ENCODE data around the gene GLG1. TPM values are rescaled to one million over a fixed set of nuclear protein-coding genes. Genes with fewer than 3 reads are reported as not detected.
A peak's percentile ranks its signal among the peaks of the same experiment; 100 is the strongest.

GLG1 gene
- total RNA-seq, 1 donor from 2014 or later: 193 TPM

DNA sequence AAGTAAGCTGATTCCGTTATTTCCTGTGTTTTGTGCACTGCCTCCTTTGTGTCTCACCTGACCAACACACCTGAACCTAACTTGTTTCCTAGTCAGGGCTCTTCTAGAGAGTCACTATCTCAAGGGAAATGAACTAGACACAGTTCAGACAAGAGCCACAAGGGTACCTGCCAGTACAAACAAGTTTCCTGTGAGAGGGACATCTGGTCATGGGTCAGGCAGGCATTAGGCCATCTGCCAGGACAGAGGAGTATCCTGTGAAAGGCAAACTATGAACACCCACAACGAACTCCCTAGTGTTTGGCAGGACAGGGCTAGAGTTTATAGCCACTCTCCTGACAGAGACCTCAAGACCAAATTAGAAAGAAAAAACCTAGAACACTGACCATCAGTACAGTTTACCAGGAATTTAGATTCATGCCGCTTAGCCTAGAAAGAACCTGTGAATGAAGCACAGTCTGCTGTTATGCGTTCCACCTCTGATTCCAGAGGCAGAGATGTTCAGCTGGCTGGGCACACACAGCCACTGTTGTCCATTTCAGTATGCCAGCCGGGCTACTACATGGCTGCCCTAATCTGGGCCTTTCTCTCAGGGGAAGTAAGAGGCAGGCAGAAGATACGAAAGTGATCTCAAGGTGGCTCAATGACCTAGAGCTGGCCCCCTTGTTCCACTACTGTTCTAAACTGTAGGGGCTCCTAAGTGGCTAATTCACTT, 20.7 kb upstream of the GLG1 start:
- Mint-ChIP-seq H3K9me3 (no peaks in the 10 kb centered on the region), H3K4me3 (no peak overlapping the region), H3K27ac (no peak overlapping the region), H3K27me3 (ENCODE audit: low read depth) (no peaks in the 10 kb centered on the region), H3K4me1 (no peaks in the 10 kb centered on the region), H3K36me3 (peaks cover 18% of the 10 kb centered on the region)
- TF ChIP-seq, protein P1, sequence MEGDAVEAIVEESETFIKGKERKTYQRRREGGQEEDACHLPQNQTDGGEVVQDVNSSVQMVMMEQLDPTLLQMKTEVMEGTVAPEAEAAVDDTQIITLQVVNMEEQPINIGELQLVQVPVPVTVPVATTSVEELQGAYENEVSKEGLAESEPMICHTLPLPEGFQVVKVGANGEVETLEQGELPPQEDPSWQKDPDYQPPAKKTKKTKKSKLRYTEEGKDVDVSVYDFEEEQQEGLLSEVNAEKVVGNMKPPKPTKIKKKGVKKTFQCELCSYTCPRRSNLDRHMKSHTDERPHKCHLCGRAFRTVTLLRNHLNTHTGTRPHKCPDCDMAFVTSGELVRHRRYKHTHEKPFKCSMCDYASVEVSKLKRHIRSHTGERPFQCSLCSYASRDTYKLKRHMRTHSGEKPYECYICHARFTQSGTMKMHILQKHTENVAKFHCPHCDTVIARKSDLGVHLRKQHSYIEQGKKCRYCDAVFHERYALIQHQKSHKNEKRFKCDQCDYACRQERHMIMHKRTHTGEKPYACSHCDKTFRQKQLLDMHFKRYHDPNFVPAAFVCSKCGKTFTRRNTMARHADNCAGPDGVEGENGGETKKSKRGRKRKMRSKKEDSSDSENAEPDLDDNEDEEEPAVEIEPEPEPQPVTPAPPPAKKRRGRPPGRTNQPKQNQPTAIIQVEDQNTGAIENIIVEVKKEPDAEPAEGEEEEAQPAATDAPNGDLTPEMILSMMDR (IDR thresholded peaks at IDR 0.05; ENCODE audit: unreplicated experiment): no peak
- no peak for DNase-seq (ENCODE audit: low spot score in 2 of 2, unreplicated experiment in 2 of 2)

DNA sequence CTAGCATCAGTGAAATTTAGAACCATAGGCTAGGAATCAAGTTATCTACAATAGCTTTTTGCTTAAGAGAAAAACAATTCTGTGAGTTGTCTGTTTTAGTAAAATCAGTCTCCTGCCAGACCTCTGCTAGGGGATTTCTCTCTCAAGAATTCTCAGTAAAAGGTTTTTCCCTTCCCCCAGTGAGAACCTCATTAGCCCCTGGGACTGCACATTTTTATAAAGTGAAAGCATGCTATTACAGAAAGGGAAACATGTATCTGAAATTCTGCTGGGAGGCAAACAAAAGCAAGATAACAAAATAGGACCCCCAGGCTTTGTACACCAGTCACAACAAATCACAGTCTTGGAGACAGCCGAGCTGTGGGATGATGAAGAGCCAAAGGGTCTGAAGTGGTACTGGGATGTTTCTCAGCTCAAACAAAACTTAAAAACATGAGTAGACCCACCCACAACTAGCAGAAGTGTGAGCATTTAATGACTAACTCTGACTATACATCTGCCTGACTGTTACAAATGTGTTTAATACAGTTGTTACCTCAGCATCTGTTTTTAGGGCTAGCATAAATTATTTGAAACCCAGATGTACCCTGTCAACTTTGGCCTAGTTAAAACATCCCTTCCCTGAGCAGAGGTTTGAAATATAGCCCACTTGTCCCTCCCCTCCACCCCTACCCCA, 20.0 kb upstream of the GLG1 start:
- Mint-ChIP-seq H3K27me3 (ENCODE audit: low read depth) (no peaks in the 10 kb centered on the region), H3K4me1 (no peaks in the 10 kb centered on the region), H3K27ac (no peak overlapping the region), H3K9me3 (no peaks in the 10 kb centered on the region), H3K4me3 (no peak overlapping the region), H3K36me3 (peaks cover 16% of the 10 kb centered on the region)
- DNase-seq (ENCODE audit: low spot score in 2 of 2, unreplicated experiment in 2 of 2): no peak
- TF ChIP-seq, protein P1 (IDR thresholded peaks at IDR 0.05; ENCODE audit: unreplicated experiment): no peak

DNA sequence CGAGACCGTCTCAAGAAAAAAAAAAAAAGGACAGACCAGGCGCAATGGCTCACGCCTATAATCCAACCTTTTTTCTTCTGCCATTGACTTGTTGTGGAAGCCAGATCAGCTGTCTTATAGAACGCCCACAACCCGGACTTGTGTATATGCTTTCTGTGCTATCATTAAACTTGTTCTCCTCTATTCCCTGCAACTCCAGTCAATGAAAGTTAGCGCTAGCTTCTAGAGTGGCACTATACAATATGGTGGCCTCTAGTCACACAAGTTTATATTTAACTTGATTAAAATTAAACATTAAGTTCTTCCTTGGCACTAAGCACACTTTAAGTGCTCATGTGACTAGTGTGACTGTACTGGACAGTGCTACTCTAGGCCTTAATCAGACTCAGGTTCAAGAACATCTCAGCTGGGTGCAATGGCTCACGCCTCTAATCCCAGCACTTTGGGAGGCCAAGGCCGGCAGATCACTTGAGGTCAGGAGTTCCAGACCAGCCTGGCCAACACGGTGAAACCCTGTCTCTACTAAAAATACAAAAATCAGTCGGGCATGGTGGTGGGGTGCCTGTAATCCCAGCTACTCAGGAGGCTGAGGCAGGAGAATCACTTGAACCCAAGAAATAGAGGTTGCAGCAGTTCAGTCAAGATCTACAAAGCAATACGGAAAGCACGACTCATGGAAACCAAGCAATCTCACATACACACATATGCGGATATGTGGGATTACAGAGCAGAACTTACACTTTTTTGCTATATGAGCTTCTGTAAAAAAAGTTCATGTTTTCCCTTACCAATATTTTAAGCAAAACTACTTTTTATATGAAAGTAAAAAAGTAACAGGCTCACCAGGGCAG, 18.8 kb upstream of the GLG1 start:
- Mint-ChIP-seq H3K36me3 (peaks cover 14% of the 10 kb centered on the region), H3K4me1 (no peaks in the 10 kb centered on the region), H3K4me3 (no peak overlapping the region), H3K27ac (no peak overlapping the region), H3K27me3 (ENCODE audit: low read depth) (no peaks in the 10 kb centered on the region), H3K9me3 (no peaks in the 10 kb centered on the region)
- DNase-seq (ENCODE audit: low spot score in 2 of 2, unreplicated experiment in 2 of 2): no peak
- TF ChIP-seq, protein P1 (IDR thresholded peaks at IDR 0.05; ENCODE audit: unreplicated experiment): no peak

DNA sequence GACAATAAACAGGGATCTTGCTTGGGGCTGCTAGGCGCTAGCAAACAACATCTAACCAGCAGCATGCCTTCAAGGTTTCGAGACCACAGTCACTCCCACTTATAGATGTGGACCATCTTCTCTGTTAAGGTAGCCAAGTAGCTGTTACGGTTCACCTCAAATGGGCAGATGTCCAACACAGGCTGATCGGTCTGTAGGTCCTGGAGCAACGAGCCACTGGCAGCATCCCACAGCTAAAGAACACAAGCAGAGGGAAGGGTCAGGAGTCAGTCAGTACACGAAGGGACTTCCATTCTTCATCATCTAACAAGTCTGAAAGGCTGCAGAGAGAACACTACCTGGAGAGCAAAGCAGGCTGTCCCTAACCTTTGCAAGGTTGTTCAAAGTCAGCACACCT, 16.9 kb upstream of the GLG1 start:
- H3K4me3 Mint-ChIP-seq: no peak overlapping the region
- DNase-seq (ENCODE audit: low spot score in 2 of 2, unreplicated experiment in 2 of 2): no peak
- H3K9me3 Mint-ChIP-seq: no peaks in the 10 kb centered on the region
- no peaks in the 10 kb centered on the region for H3K4me1 Mint-ChIP-seq
- TF ChIP-seq, protein P1 (IDR thresholded peaks at IDR 0.05; ENCODE audit: unreplicated experiment): no peak
- peaks cover 9% of the 10 kb centered on the region for H3K36me3 Mint-ChIP-seq
- H3K27ac Mint-ChIP-seq: no peak overlapping the region
- no peaks in the 10 kb centered on the region for H3K27me3 Mint-ChIP-seq (ENCODE audit: low read depth)

DNA sequence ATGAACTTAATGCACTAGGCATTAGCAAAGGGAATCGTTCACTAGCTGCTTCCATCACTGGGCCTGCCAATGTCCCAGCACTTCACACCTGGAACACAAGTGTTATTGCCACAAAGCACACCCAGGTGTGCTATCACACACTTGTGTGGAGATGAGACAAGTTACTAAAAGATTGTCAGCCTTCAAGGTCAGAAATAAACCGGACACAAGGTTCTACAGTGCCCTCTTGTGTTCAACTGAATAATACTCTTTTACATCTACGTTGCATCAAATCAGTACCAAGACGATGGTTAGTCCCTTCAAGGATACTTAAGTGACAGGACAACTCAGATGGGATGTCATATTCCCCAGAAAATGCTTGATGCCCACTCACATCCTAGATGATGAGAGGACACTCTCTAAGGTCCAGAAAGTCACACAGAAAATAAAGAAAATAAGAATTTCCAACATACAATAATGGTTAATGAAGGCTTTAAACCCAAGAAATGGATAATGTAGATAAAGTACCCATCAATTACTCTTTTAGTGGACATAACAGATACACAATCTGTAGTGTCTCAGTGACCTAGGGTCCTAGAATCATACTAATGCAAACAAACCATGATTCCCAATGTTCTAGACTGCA, 16.4 kb upstream of the GLG1 start:
- Mint-ChIP-seq H3K36me3 (peaks cover 9% of the 10 kb centered on the region), H3K9me3 (no peaks in the 10 kb centered on the region), H3K4me1 (no peaks in the 10 kb centered on the region), H3K27me3 (ENCODE audit: low read depth) (no peaks in the 10 kb centered on the region), H3K4me3 (no peak overlapping the region), H3K27ac (no peak overlapping the region)
- DNase-seq (ENCODE audit: low spot score in 2 of 2, unreplicated experiment in 2 of 2): no peak
- TF ChIP-seq, protein P1 (IDR thresholded peaks at IDR 0.05; ENCODE audit: unreplicated experiment): peak; percentile 62
